Measurements from ENCODE around the gene ARHGEF17. TPM values are rescaled to one million over a fixed set of nuclear protein-coding genes. Genes with fewer than 3 reads are reported as not detected.

The ARHGEF17 gene
- total and polyA plus RNA-seq, 2 of the 13 experiments (the other 11 are each of a cell fraction or from before 2014, with no cell fraction given) = 10.7 to 28.8 TPM

DNA sequence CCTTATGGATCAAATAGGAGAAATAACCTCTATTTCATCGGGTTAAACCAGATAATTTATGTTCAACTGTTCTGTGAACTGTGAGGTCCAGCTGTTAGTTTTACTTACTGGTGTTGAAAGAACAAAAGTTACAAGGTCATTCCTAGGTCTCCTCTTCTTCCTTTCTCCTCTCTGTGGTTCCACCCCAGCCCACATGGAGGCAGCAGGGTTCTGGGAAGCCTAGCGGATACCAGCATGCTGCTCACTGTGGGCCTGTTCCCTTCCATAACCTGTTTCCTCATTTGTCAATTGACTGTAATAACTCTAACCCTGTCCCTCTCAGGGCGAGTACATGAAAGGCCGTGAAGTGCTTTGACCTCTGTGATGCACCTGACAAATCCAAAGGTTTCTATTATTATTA lies 96.0 kb downstream of the ARHGEF17 start (continued):
- TF ChIP-seq MAF1 (CRISPR knock-in tag; IDR thresholded peaks at IDR 0.05; ENCODE audit: borderline replicate concordance) (no peak), EP300 (IDR thresholded peaks at IDR 0.05; ENCODE audit: low read depth in 2 of 2, low read length in 2 of 2) (no peak), EP300 (CRISPR knock-in tag; IDR thresholded peaks at IDR 0.05; ENCODE audit: borderline replicate concordance) (no peak), ZNF567 (CRISPR knock-in tag; IDR thresholded peaks at IDR 0.05; ENCODE audit: borderline replicate concordance) (no peak), SOX6 (IDR thresholded peaks at IDR 0.05) (no peak), SOX6 (CRISPR knock-in tag; IDR thresholded peaks at IDR 0.05) (peak; percentile 43; the same call in 1 of the 2 replicates), ZFP41 (CRISPR knock-in tag; IDR thresholded peaks at IDR 0.05; ENCODE audit: borderline replicate concordance) (no peak), TEAD2 (CRISPR knock-in tag; IDR thresholded peaks at IDR 0.05) (no peak), HNRNPUL1 (IDR thresholded peaks at IDR 0.05; ENCODE audit: low read depth, low read length) (no peak), MIXL1 (CRISPR knock-in tag; IDR thresholded peaks at IDR 0.05) (0 out of 2 replicates have a peak, but pooled peaks have one; percentile 31), RAD21 (CRISPR knock-in tag; IDR thresholded peaks at IDR 0.05) (peak; percentile 83), MXD4 (CRISPR knock-in tag; IDR thresholded peaks at IDR 0.05) (no peak)
- TF ChIP-seq, protein P1, sequence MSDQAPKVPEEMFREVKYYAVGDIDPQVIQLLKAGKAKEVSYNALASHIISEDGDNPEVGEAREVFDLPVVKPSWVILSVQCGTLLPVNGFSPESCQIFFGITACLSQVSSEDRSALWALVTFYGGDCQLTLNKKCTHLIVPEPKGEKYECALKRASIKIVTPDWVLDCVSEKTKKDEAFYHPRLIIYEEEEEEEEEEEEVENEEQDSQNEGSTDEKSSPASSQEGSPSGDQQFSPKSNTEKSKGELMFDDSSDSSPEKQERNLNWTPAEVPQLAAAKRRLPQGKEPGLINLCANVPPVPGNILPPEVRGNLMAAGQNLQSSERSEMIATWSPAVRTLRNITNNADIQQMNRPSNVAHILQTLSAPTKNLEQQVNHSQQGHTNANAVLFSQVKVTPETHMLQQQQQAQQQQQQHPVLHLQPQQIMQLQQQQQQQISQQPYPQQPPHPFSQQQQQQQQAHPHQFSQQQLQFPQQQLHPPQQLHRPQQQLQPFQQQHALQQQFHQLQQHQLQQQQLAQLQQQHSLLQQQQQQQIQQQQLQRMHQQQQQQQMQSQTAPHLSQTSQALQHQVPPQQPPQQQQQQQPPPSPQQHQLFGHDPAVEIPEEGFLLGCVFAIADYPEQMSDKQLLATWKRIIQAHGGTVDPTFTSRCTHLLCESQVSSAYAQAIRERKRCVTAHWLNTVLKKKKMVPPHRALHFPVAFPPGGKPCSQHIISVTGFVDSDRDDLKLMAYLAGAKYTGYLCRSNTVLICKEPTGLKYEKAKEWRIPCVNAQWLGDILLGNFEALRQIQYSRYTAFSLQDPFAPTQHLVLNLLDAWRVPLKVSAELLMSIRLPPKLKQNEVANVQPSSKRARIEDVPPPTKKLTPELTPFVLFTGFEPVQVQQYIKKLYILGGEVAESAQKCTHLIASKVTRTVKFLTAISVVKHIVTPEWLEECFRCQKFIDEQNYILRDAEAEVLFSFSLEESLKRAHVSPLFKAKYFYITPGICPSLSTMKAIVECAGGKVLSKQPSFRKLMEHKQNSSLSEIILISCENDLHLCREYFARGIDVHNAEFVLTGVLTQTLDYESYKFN (CRISPR knock-in tag; conservative IDR thresholded peaks at IDR 0.05) = 0 out of 2 replicates have a peak, but pooled peaks have one; percentile 25
- TF ChIP-seq, protein P2, sequence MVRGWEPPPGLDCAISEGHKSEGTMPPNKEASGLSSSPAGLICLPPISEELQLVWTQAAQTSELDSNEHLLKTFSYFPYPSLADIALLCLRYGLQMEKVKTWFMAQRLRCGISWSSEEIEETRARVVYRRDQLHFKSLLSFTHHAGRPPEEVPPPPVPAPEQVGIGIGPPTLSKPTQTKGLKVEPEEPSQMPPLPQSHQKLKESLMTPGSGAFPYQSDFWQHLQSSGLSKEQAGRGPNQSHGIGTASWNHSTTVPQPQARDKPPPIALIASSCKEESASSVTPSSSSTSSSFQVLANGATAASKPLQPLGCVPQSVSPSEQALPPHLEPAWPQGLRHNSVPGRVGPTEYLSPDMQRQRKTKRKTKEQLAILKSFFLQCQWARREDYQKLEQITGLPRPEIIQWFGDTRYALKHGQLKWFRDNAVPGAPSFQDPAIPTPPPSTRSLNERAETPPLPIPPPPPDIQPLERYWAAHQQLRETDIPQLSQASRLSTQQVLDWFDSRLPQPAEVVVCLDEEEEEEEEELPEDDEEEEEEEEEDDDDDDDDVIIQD (CRISPR knock-in tag; IDR thresholded peaks at IDR 0.05; ENCODE audit: low read depth) = peak; percentile 39; the same call in 1 of the 2 replicates
- TF ChIP-seq, protein P3, sequence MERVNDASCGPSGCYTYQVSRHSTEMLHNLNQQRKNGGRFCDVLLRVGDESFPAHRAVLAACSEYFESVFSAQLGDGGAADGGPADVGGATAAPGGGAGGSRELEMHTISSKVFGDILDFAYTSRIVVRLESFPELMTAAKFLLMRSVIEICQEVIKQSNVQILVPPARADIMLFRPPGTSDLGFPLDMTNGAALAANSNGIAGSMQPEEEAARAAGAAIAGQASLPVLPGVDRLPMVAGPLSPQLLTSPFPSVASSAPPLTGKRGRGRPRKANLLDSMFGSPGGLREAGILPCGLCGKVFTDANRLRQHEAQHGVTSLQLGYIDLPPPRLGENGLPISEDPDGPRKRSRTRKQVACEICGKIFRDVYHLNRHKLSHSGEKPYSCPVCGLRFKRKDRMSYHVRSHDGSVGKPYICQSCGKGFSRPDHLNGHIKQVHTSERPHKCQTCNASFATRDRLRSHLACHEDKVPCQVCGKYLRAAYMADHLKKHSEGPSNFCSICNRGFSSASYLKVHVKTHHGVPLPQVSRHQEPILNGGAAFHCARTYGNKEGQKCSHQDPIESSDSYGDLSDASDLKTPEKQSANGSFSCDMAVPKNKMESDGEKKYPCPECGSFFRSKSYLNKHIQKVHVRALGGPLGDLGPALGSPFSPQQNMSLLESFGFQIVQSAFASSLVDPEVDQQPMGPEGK (CRISPR knock-in tag; IDR thresholded peaks at IDR 0.05) = no peak
- TF ChIP-seq, protein P4, sequence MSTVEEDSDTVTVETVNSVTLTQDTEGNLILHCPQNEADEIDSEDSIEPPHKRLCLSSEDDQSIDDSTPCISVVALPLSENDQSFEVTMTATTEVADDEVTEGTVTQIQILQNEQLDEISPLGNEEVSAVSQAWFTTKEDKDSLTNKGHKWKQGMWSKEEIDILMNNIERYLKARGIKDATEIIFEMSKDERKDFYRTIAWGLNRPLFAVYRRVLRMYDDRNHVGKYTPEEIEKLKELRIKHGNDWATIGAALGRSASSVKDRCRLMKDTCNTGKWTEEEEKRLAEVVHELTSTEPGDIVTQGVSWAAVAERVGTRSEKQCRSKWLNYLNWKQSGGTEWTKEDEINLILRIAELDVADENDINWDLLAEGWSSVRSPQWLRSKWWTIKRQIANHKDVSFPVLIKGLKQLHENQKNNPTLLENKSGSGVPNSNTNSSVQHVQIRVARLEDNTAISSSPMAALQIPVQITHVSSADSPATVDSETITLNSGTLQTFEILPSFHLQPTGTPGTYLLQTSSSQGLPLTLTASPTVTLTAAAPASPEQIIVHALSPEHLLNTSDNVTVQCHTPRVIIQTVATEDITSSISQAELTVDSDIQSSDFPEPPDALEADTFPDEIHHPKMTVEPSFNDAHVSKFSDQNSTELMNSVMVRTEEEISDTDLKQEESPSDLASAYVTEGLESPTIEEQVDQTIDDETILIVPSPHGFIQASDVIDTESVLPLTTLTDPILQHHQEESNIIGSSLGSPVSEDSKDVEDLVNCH (CRISPR knock-in tag; IDR thresholded peaks at IDR 0.05) = no peak
- TF ChIP-seq, protein P5, sequence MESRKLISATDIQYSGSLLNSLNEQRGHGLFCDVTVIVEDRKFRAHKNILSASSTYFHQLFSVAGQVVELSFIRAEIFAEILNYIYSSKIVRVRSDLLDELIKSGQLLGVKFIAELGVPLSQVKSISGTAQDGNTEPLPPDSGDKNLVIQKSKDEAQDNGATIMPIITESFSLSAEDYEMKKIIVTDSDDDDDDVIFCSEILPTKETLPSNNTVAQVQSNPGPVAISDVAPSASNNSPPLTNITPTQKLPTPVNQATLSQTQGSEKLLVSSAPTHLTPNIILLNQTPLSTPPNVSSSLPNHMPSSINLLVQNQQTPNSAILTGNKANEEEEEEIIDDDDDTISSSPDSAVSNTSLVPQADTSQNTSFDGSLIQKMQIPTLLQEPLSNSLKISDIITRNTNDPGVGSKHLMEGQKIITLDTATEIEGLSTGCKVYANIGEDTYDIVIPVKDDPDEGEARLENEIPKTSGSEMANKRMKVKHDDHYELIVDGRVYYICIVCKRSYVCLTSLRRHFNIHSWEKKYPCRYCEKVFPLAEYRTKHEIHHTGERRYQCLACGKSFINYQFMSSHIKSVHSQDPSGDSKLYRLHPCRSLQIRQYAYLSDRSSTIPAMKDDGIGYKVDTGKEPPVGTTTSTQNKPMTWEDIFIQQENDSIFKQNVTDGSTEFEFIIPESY (CRISPR knock-in tag; IDR thresholded peaks at IDR 0.05) = peak; percentile 93

All from HepG2 (cell line).